Liver (tissue), 9 donors: ENCODE measurements around the gene OR10P1. TPM values are rescaled to one million over a fixed set of nuclear protein-coding genes. Genes with fewer than 3 reads are reported as not detected.

Experiments
- DNase-seq: peaks from one replicate; pipeline ENCODE4 v3.0.0-alpha.2; 2017; ENCODE audit warnings: low spot score
- H3K27ac ChIP-seq, 2 donors: one replicate each; pipeline ENCODE4 v1.7.0; 2013; ENCODE audit warnings: inconsistent platforms in 2 of 2, low read length in 2 of 2, control low read depth in 1 of 2, low read depth in 1 of 2, mild to moderate bottlenecking in 1 of 2
- H3K27me3 ChIP-seq, 4 donors: one replicate each; pipeline versions ENCODE4 v1.6.1 to v1.7.0; 2013; ENCODE audit warnings: low read length in 3 of 4, inconsistent platforms in 1 of 4, mild to moderate bottlenecking in 1 of 4, moderate library complexity in 1 of 4; ENCODE audit not compliant: control insufficient read depth in 4 of 4, insufficient read depth in 4 of 4
- H3K36me3 ChIP-seq, 4 donors: one replicate each; pipeline versions ENCODE4 v1.6.1 to v1.7.0; 2013; ENCODE audit warnings: low read length in 3 of 4, mild to moderate bottlenecking in 3 of 4, low read depth in 1 of 4, moderate library complexity in 1 of 4; ENCODE audit not compliant: control insufficient read depth in 4 of 4, insufficient read depth in 3 of 4
- H3K4me1 ChIP-seq, 4 donors: one replicate each; pipeline versions ENCODE4 v1.6.1 to v1.7.0; 2013; ENCODE audit warnings: low read length in 3 of 4, mild to moderate bottlenecking in 3 of 4, moderate library complexity in 1 of 4; ENCODE audit not compliant: control insufficient read depth in 4 of 4, insufficient read depth in 4 of 4
- H3K4me3 ChIP-seq, 3 donors: one replicate each; pipeline versions ENCODE4 v1.6.1 to v1.7.0; 2013; ENCODE audit warnings: low read length in 3 of 3, control low read depth in 1 of 3, low read depth in 1 of 3, mild to moderate bottlenecking in 1 of 3
- H3K9ac ChIP-seq, 2 donors: one replicate each; pipeline ENCODE4 v1.7.0; 2013; ENCODE audit warnings: low read length in 2 of 2, mild to moderate bottlenecking in 2 of 2, moderate library complexity in 2 of 2, control low read depth in 1 of 2, low read depth in 1 of 2
- H3K9me3 ChIP-seq, 4 donors: one replicate each; pipeline versions ENCODE4 v1.6.1 to v1.7.0; 2013; ENCODE audit warnings: low read length in 3 of 4; ENCODE audit not compliant: control insufficient read depth in 4 of 4
- ATF3 ChIP-seq: IDR thresholded peaks from 2 replicates; pipeline ENCODE4 v1.6.1; 2016; ENCODE audit warnings: antibody characterized with exemption
- CTCF ChIP-seq: fragments of 150-350 bp; IDR thresholded peaks from 2 replicates; pipeline ENCODE4 v1.5.1; 2017; ENCODE audit warnings: improper control_type of control experiment, low read depth, low read length; ENCODE audit not compliant: missing input control
- EGR1 ChIP-seq, 2 donors: IDR thresholded peaks; 2 replicates each; pipeline ENCODE4 v1.6.1; 2016 to 2018; ENCODE audit warnings: antibody characterized with exemption in 2 of 2, low read depth in 2 of 2
- FOXA1 ChIP-seq: IDR thresholded peaks from 2 replicates; pipeline ENCODE4 v1.6.1; 2016; ENCODE audit warnings: antibody characterized with exemption
- FOXA2 ChIP-seq: IDR thresholded peaks from 2 replicates; pipeline ENCODE4 v1.6.1; 2016; ENCODE audit warnings: antibody characterized with exemption
- GABPA ChIP-seq, 2 donors: IDR thresholded peaks in 1 of 2; conservative IDR thresholded peaks in 1 of 2; 2 replicates each; pipeline ENCODE4 v1.6.1; 2016; ENCODE audit warnings: antibody characterized with exemption in 2 of 2, mild to moderate bottlenecking in 1 of 2, moderate library complexity in 1 of 2
- HNF4A ChIP-seq, 2 donors: conservative IDR thresholded peaks; 2 replicates each; pipeline ENCODE4 v1.6.1; 2016; ENCODE audit warnings: antibody characterized with exemption in 2 of 2, mild to moderate bottlenecking in 2 of 2
- HNF4G ChIP-seq: IDR thresholded peaks from 2 replicates; pipeline ENCODE4 v1.6.1; 2016; ENCODE audit warnings: antibody characterized with exemption
- JUND ChIP-seq, 2 donors: IDR thresholded peaks; 2 replicates each; pipeline ENCODE4 v1.6.1; 2016; ENCODE audit warnings: antibody characterized with exemption in 2 of 2
- MAX ChIP-seq: IDR thresholded peaks from 2 replicates; pipeline ENCODE4 v1.6.1; 2016; ENCODE audit warnings: antibody characterized with exemption
- NR2F2 ChIP-seq: IDR thresholded peaks from 2 replicates; pipeline ENCODE4 v1.6.1; 2016; ENCODE audit warnings: antibody characterized with exemption
- RAD21 ChIP-seq, 2 donors: IDR thresholded peaks; 2 replicates each; pipeline ENCODE4 v1.6.1; 2016; ENCODE audit warnings: antibody characterized with exemption in 2 of 2, mild to moderate bottlenecking in 2 of 2
- REST ChIP-seq: IDR thresholded peaks from 2 replicates; pipeline ENCODE4 v1.6.1; 2016; ENCODE audit warnings: antibody characterized with exemption, mild to moderate bottlenecking
- RXRA ChIP-seq, 2 donors: IDR thresholded peaks; 2 replicates each; pipeline ENCODE4 v1.6.1; 2017 to 2018; ENCODE audit warnings: antibody characterized with exemption in 2 of 2, mild to moderate bottlenecking in 1 of 2
- SP1 ChIP-seq: IDR thresholded peaks from 2 replicates; pipeline ENCODE4 v1.6.1; 2018; ENCODE audit warnings: antibody characterized with exemption, mild to moderate bottlenecking
- TAF1 ChIP-seq: conservative IDR thresholded peaks from 2 replicates; pipeline ENCODE4 v1.6.1; 2016; ENCODE audit warnings: antibody characterized with exemption, mild to moderate bottlenecking
- YY1 ChIP-seq: IDR thresholded peaks from 2 replicates; pipeline ENCODE4 v1.6.1; 2016; ENCODE audit warnings: antibody characterized with exemption, mild to moderate bottlenecking
- ZBTB33 ChIP-seq: IDR thresholded peaks from 2 replicates; pipeline ENCODE4 v1.6.1; 2016; ENCODE audit warnings: antibody characterized with exemption
- WGBS: extraction: QIAGEN DNeasy Blood & Tissue Kit; methylation state at CpG from one replicate; pipeline ENCODE4 v1.1.7; 2013; 5-methylcytosine and 5-hydroxymethylcytosine counted together
- polyA plus RNA-seq, 2 donors: library from polyadenylated mRNA; stranded (reverse) in 1 of 2; unstranded in 1 of 2; fragments of 200-250 nt in 1 of 2; fragments of >200 nt in 1 of 2; fragmentation: Nextera tagmentation in 1 of 2; extraction: Ambion mirVana in 1 of 2; gene quantifications; one replicate each; pipeline versions ENCODE4 v1.2.1 to v1.2.3, GENCODE V29; 2013 to 2015
- total RNA-seq, 2 donors: library from RNA; depleted of rRNA; stranded (reverse); fragments of >200 nt; gene quantifications; one replicate each; pipeline ENCODE4 v1.2.3, GENCODE V29; 2014
- donor health status: healthy.
- donor health status: healthy.
- donor health status: healthy.
- donor health status: healthy.
- donor health status: healthy.

The OR10P1 gene
- total and polyA plus RNA-seq, 4 donors, result not detected

- TF ChIP-seq FOXA1, result no peak
- no peak for TF ChIP-seq HNF4A (conservative IDR thresholded peaks at IDR 0.05)
These were observed 26.7 kb downstream of the OR10P1 start (continued) for GRCh38 chr12:55663391-55663790.

GRCh38 chr12:55664826-55665225, 28.1 kb downstream of the OR10P1 start:
- Histone ChIP-seq H3K4me1 (no peaks in the 10 kb centered on the region), H3K9ac (no peak overlapping the region), H3K27ac (no peak overlapping the region), H3K27me3 (no peaks in the 10 kb centered on the region), H3K9me3 (no peaks in the 10 kb centered on the region), H3K4me3 (no peak overlapping the region), H3K36me3 (no peaks in the 10 kb centered on the region)
- TF ChIP-seq TAF1, result no peak
- TF ChIP-seq FOXA1, result no peak
- no peak for TF ChIP-seq YY1
- no peak for TF ChIP-seq HNF4A (conservative IDR thresholded peaks at IDR 0.05)
- no peak for TF ChIP-seq RAD21 (IDR thresholded peaks at IDR 0.05)
- 89% methylated on average over 10 of the region's 10 CpGs for WGBS
- no peak for DNase-seq

- 85% methylated on average over 7 of the region's 7 CpGs for WGBS
- no peaks in the 10 kb centered on the region for H3K27me3 ChIP-seq
- TF ChIP-seq EGR1 (IDR thresholded peaks at IDR 0.05; ENCODE audit: low read depth in 2 of 2) (no peak), FOXA2 (no peak), YY1 (no peak), MAX (no peak), JUND (IDR thresholded peaks at IDR 0.05) (no peak), ATF3 (no peak), FOXA1 (no peak), NR2F2 (no peak), RXRA (IDR thresholded peaks at IDR 0.05) (no peak), SP1 (no peak), CTCF (no peak), HNF4A (conservative IDR thresholded peaks at IDR 0.05) (no peak), TAF1 (no peak)
- H3K4me3 ChIP-seq, result no peak overlapping the region
- no peak overlapping the region for H3K27ac ChIP-seq
- no peak overlapping the region for H3K9ac ChIP-seq
- no peak for DNase-seq
- H3K4me1 ChIP-seq, result no peaks in the 10 kb centered on the region
- H3K36me3 ChIP-seq, result no peaks in the 10 kb centered on the region
- H3K9me3 ChIP-seq, result no peaks in the 10 kb centered on the region
These were observed 29.8 kb downstream of the OR10P1 start for GRCh38 chr12:55666508-55666907.

- no peak overlapping the region for H3K27ac ChIP-seq
These were observed 33.6 kb downstream of the OR10P1 start for GRCh38 chr12:55670276-55670675.

More at GRCh38 chr12:55670276-55670675, 33.6 kb downstream of the OR10P1 start:
- H3K27me3 ChIP-seq, result no peaks in the 10 kb centered on the region
- H3K9me3 ChIP-seq, result no peaks in the 10 kb centered on the region
- DNase-seq, result no peak
- no peak for TF ChIP-seq HNF4G
- TF ChIP-seq JUND (IDR thresholded peaks at IDR 0.05), result no peak
- TF ChIP-seq HNF4A (conservative IDR thresholded peaks at IDR 0.05), result no peak
- TF ChIP-seq SP1, result no peak
- TF ChIP-seq NR2F2, result no peak
- TF ChIP-seq RAD21 (IDR thresholded peaks at IDR 0.05), result no peak
- TF ChIP-seq FOXA2, result no peak
- no peak for TF ChIP-seq EGR1 (IDR thresholded peaks at IDR 0.05; ENCODE audit: low read depth in 2 of 2)
- TF ChIP-seq ZBTB33, result no peak
- no peak for TF ChIP-seq TAF1
- TF ChIP-seq GABPA (IDR thresholded peaks at IDR 0.05 in 1 of 2, conservative IDR thresholded peaks at IDR 0.05 in 1 of 2), result no peak
- no peak for TF ChIP-seq REST
- no peak for TF ChIP-seq RXRA (IDR thresholded peaks at IDR 0.05)
- TF ChIP-seq FOXA1, result no peak
- no peak for TF ChIP-seq ATF3
- H3K4me1 ChIP-seq, result no peaks in the 10 kb centered on the region
- H3K36me3 ChIP-seq, result no peaks in the 10 kb centered on the region
- H3K9ac ChIP-seq, result no peak overlapping the region
- no peak overlapping the region for H3K4me3 ChIP-seq
